H1 (cell line): ENCODE results near the gene HTR3E. TPM values are rescaled to one million over a fixed set of nuclear protein-coding genes. Genes with fewer than 3 reads are reported as not detected.

ENCODE experiments used
- CHD1 ChIP-seq: IDR thresholded peaks from 2 replicates; pipeline ENCODE4 v1.6.1; 2012; ENCODE audit warnings: low read depth, low read length, improper control_type of control experiment
- CREB1 ChIP-seq: IDR thresholded peaks from 2 replicates; pipeline ENCODE4 v1.6.1; 2012; ENCODE audit warnings: inconsistent platforms
- EP300 ChIP-seq, 2 experiments: IDR thresholded peaks; 1 replicate in 1 of 2; 2 replicates in 1 of 2; pipeline ENCODE4 v1.6.1; 2011 to 2012; ENCODE audit warnings: low read depth in 2 of 2, low read length in 2 of 2, mild to moderate bottlenecking in 2 of 2, borderline replicate concordance in 1 of 2, inconsistent platforms in 1 of 2, moderate library complexity in 1 of 2
- FOSL1 ChIP-seq: IDR thresholded peaks from 2 replicates; pipeline ENCODE4 v1.6.1; 2011; ENCODE audit warnings: mild to moderate bottlenecking, low read depth, low read length, moderate library complexity; ENCODE audit not compliant: insufficient read depth
- GTF2F1 ChIP-seq: IDR thresholded peaks from 2 replicates; pipeline ENCODE4 v1.6.1; 2012; ENCODE audit warnings: low read depth, low read length, improper control_type of control experiment, borderline replicate concordance
- HDAC2 ChIP-seq, 2 experiments: fragments of 300-600 bp in 1 of 2; sonication (generic) in 1 of 2; IDR thresholded peaks; 2 replicates each; pipeline ENCODE4 v1.6.1; 2011 to 2012; ENCODE audit warnings: low read depth in 2 of 2, low read length in 2 of 2, mild to moderate bottlenecking in 2 of 2, moderate library complexity in 2 of 2, borderline replicate concordance in 1 of 2, inconsistent platforms in 1 of 2
- RFX5 ChIP-seq: IDR thresholded peaks from 2 replicates; pipeline ENCODE4 v1.6.1; 2011; ENCODE audit warnings: low read depth, low read length, improper control_type of control experiment, borderline replicate concordance
- SAP30 ChIP-seq: fragments of 300-600 bp; sonication (generic); IDR thresholded peaks from 2 replicates; pipeline ENCODE4 v1.7.1; 2012; ENCODE audit warnings: low read length, moderate library complexity, mild to moderate bottlenecking, inconsistent platforms; ENCODE audit not compliant: insufficient read depth, insufficient replicate concordance
- SIN3A ChIP-seq, 2 experiments: IDR thresholded peaks in 1 of 2; conservative IDR thresholded peaks in 1 of 2; 2 replicates each; pipeline ENCODE4 v1.6.1; 2011 to 2012; ENCODE audit warnings: low read length in 2 of 2, improper control_type of control experiment in 1 of 2, low read depth in 1 of 2, mild to moderate bottlenecking in 1 of 2
- polyA plus RNA-seq, 7 experiments: library from polyadenylated mRNA; depleted of rRNA in 3 of 7; stranded (reverse) in 5 of 7; unstranded in 2 of 7; fragments of >200 nt in 5 of 7; fragments of 200-250 nt in 2 of 7; gene quantifications; 1 replicate in 5 of 7; 2 replicates in 1 of 7; 4 replicates in 1 of 7; pipeline versions ENCODE4 v1.2.1 to v1.2.3, GENCODE V29; 2011 to 2013; ENCODE audit warnings: missing spikeins in 2 of 7, mixed read lengths in 2 of 7
- total RNA-seq: library from RNA; stranded (reverse); fragmentation: NEBNext Ultra II Directional; extraction: Animal tissue kit (Norgen Biotek cat#: 25700); gene quantifications from 2 replicates; pipeline ENCODE4 v1.2.1, GENCODE V29; 2021
- TF ChIP-seq, protein P1 (sequence below): IDR thresholded peaks from 2 replicates; pipeline ENCODE4 v1.6.1; 2012; ENCODE audit warnings: inconsistent platforms

Gene HTR3E
- total and polyA plus RNA-seq, 2 of the 8 experiments (the other 6 are each of a cell fraction or from before 2014, with no cell fraction given) = not detected

DNA sequence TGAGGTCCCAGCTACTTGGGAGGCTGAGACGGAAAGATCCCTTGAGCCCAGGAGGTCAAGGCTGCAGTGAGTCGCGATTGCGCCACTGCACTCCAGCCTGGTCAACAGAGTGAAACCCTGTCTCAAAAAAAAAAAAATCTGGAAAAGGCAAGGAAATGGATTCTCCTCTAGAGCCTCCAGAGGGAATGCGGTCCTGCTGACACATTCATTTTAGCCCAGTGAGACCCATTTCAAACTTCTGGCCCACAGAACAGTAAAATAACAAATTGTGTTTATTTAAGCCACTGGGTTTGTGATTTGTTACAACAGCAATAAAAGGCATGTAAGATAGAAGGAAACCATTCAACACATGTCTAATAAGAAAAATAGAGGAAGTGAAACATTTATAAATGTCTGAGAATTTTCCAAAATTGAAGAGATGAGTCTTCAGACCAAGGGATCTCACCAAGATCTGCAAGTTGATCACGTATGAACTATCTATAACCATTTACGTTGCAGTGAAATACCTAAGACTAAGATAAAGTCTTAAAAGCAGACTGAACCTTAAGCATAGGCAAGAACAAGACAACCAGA is at the start of gene HTR3E (continued):
- no peak for TF ChIP-seq HDAC2 (IDR thresholded peaks at IDR 0.05; ENCODE audit: borderline replicate concordance in 1 of 2, low read depth in 2 of 2, low read length in 2 of 2)
- TF ChIP-seq SIN3A (conservative IDR thresholded peaks at IDR 0.05 in 1 of 2, IDR thresholded peaks at IDR 0.05 in 1 of 2; ENCODE audit: low read depth in 1 of 2, low read length in 2 of 2) = no peak
- TF ChIP-seq, protein P1, sequence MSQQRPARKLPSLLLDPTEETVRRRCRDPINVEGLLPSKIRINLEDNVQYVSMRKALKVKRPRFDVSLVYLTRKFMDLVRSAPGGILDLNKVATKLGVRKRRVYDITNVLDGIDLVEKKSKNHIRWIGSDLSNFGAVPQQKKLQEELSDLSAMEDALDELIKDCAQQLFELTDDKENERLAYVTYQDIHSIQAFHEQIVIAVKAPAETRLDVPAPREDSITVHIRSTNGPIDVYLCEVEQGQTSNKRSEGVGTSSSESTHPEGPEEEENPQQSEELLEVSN = no peak
- no peak for TF ChIP-seq SAP30
- TF ChIP-seq FOSL1 = no peak
- no peak for TF ChIP-seq RFX5
- TF ChIP-seq EP300 (IDR thresholded peaks at IDR 0.05; ENCODE audit: borderline replicate concordance in 1 of 2, low read depth in 2 of 2, low read length in 2 of 2) = no peak
- no peak for TF ChIP-seq GTF2F1
- no peak for TF ChIP-seq CHD1
- no peak for TF ChIP-seq CREB1
